CD4-positive, CD25-positive, alpha-beta regulatory T cell (primary cell): Measurements from ENCODE around the gene KIF26B. TPM values are rescaled to one million over a fixed set of nuclear protein-coding genes. Genes with fewer than 3 reads are reported as not detected.
"Not testable (repeated sequence)": the region's sequence is repeated elsewhere in the genome, so short reads cannot be mapped to it uniquely, and the experiment has no call there.

Experiments
- ATAC-seq, 2 donors: fragments of 150-1000 bp; cut with Tn5 transposase; one replicate each; pipeline ENCODE4 v1.10.0; 2021; ENCODE audit warnings: low read depth in 2 of 2, moderate number of reproducible peaks in 2 of 2, moderate library complexity in 1 of 2
- DNase-seq, 3 donors: peaks; one replicate each; pipeline versions ENCODE4 v3.0.0 to v3.0.0-alpha.2; 2012 to 2022; ENCODE audit warnings: mixed read lengths in 1 of 3
- H3K27ac ChIP-seq: one replicate; pipeline ENCODE4 v1.7.0; 2013; ENCODE audit warnings: mild to moderate bottlenecking, low read length; ENCODE audit not compliant: insufficient read depth, poor library complexity, severe bottlenecking
- H3K27me3 ChIP-seq: one replicate; pipeline ENCODE4 v1.7.0; 2013; ENCODE audit warnings: low read length; ENCODE audit not compliant: control insufficient read depth, insufficient read depth
- H3K36me3 ChIP-seq: one replicate; pipeline ENCODE4 v1.7.0; 2013; ENCODE audit warnings: mild to moderate bottlenecking, low read length, moderate library complexity; ENCODE audit not compliant: control insufficient read depth, insufficient read depth
- H3K4me1 ChIP-seq: 2 replicates; pipeline ENCODE4 v1.7.0; 2013; ENCODE audit warnings: mild to moderate bottlenecking, low read length; ENCODE audit not compliant: insufficient read depth, control insufficient read depth, poor library complexity, severe bottlenecking
- H3K4me3 ChIP-seq: one replicate; pipeline ENCODE4 v1.7.0; 2013; ENCODE audit warnings: low read depth, mild to moderate bottlenecking, low read length, moderate library complexity
- H3K9me3 ChIP-seq, 2 experiments: 1 replicate in 1 of 2; 2 replicates in 1 of 2; pipeline ENCODE4 v1.7.0; 2013; ENCODE audit warnings: low read length in 2 of 2, mild to moderate bottlenecking in 1 of 2, moderate library complexity in 1 of 2; ENCODE audit not compliant: control insufficient read depth in 2 of 2
- H3K27ac Mint-ChIP-seq, 3 donors: one replicate each; pipeline ENCODE4 v1.8.0; 2020 to 2022; ENCODE audit warnings: mild to moderate bottlenecking in 3 of 3, mixed read lengths in 3 of 3, moderate library complexity in 2 of 3
- H3K27me3 Mint-ChIP-seq: one replicate; pipeline ENCODE4 v1.8.0; 2022; ENCODE audit warnings: mild to moderate bottlenecking, mixed read lengths
- H3K36me3 Mint-ChIP-seq: one replicate; pipeline ENCODE4 v1.8.0; 2020; ENCODE audit warnings: mixed read lengths
- H3K4me1 Mint-ChIP-seq, 4 donors: one replicate each; pipeline ENCODE4 v1.8.0; 2020 to 2022; ENCODE audit warnings: mixed read lengths in 4 of 4, mild to moderate bottlenecking in 1 of 4
- H3K4me3 Mint-ChIP-seq, 4 donors: one replicate each; pipeline ENCODE4 v1.8.0; 2020 to 2022; ENCODE audit warnings: mild to moderate bottlenecking in 4 of 4, mixed read lengths in 4 of 4, moderate library complexity in 3 of 4
- H3K9me3 Mint-ChIP-seq, 7 donors: one replicate each; pipeline ENCODE4 v1.8.0; 2020 to 2022; ENCODE audit warnings: mixed read lengths in 7 of 7, mild to moderate bottlenecking in 3 of 7, moderate library complexity in 2 of 7
- polyA plus RNA-seq, 4 donors: library from polyadenylated mRNA; unstranded; fragments of 300-500 nt; fragmentation: Illumina TruSeq; gene quantifications; one replicate each; pipeline ENCODE4 v1.2.3, GENCODE V29; 2021
- total RNA-seq: library from RNA; stranded (reverse); gene quantifications from one replicate; pipeline ENCODE4 v1.2.3, GENCODE V29; 2022

Gene KIF26B
- total and polyA plus RNA-seq, 5 donors from 2014 or later: not detected

- Mint-ChIP-seq H3K36me3 (no peaks in the 10 kb centered on the region), H3K4me1 (no peaks in the 10 kb centered on the region), H3K9me3 (peaks cover 0 to 6% (median 2%) of the 10 kb centered on the region in 7 donors), H3K27ac (no peak overlapping the region), H3K27me3 (peaks cover 4% of the 10 kb centered on the region), H3K4me3 (no peak overlapping the region)
- ATAC-seq (no peak), DNase-seq (no peak)
- H3K4me1 ChIP-seq: no peaks in the 10 kb centered on the region
- H3K36me3 ChIP-seq: no peaks in the 10 kb centered on the region
- no peak overlapping the region for H3K27ac ChIP-seq
- no peaks in the 10 kb centered on the region for H3K27me3 ChIP-seq
- H3K4me3 ChIP-seq: no peak overlapping the region
- no peaks in the 10 kb centered on the region for H3K9me3 ChIP-seq
These were observed 190.6 kb downstream of the KIF26B start for GRCh38 chr1:245345191-245345884.

- Histone ChIP-seq H3K4me1 (no peaks in the 10 kb centered on the region), H3K9me3 (no peaks in the 10 kb centered on the region), H3K36me3 (no peaks in the 10 kb centered on the region), H3K27me3 (no peaks in the 10 kb centered on the region), H3K27ac (no peak overlapping the region), H3K4me3 (no peak overlapping the region)
- Mint-ChIP-seq H3K9me3 (peaks cover 0 to 6% (median 2%) of the 10 kb centered on the region in 7 donors), H3K27me3 (peaks cover 4% of the 10 kb centered on the region), H3K4me3 (no peak overlapping the region), H3K36me3 (no peaks in the 10 kb centered on the region), H3K4me1 (no peaks in the 10 kb centered on the region), H3K27ac (no peak overlapping the region)
- ATAC-seq (no peak), DNase-seq (no peak)
These were observed 193.8 kb downstream of the KIF26B start for GRCh38 chr1:245348626-245349025.

- Mint-ChIP-seq H3K27me3 (no peaks in the 10 kb centered on the region), H3K4me3 (no peak overlapping the region), H3K9me3 (peaks cover 0 to 4% (median 0%) of the 10 kb centered on the region in 7 donors), H3K36me3 (no peaks in the 10 kb centered on the region), H3K27ac (no peak overlapping the region), H3K4me1 (no peaks in the 10 kb centered on the region)
- ATAC-seq: no peak
- H3K4me1 ChIP-seq: no peaks in the 10 kb centered on the region
- no peak overlapping the region for H3K4me3 ChIP-seq
- no peaks in the 10 kb centered on the region for H3K27me3 ChIP-seq
- H3K27ac ChIP-seq: no peak overlapping the region
- H3K9me3 ChIP-seq: no peaks in the 10 kb centered on the region
- DNase-seq: no peak
- no peaks in the 10 kb centered on the region for H3K36me3 ChIP-seq
These were observed 198.6 kb downstream of the KIF26B start for GRCh38 chr1:245353411-245353810.

- Histone ChIP-seq H3K36me3 (no peaks in the 10 kb centered on the region), H3K9me3 (no peaks in the 10 kb centered on the region), H3K27ac (no peak overlapping the region), H3K4me1 (no peaks in the 10 kb centered on the region), H3K27me3 (no peaks in the 10 kb centered on the region), H3K4me3 (no peak overlapping the region)
- Mint-ChIP-seq H3K27ac (no peak overlapping the region), H3K4me1 (no peaks in the 10 kb centered on the region), H3K27me3 (no peaks in the 10 kb centered on the region), H3K36me3 (no peaks in the 10 kb centered on the region), H3K9me3 (peaks cover 0 to 1% (median 0%) of the 10 kb centered on the region in 7 donors), H3K4me3 (no peak overlapping the region)
- DNase-seq (no peak), ATAC-seq (no peak)
These were observed 199.4 kb downstream of the KIF26B start for GRCh38 chr1:245353915-245354775.

- not testable (repeated sequence) for H3K27me3 Mint-ChIP-seq, H3K36me3 Mint-ChIP-seq, H3K9me3 ChIP-seq, H3K27ac ChIP-seq, H3K4me1 Mint-ChIP-seq, H3K9me3 Mint-ChIP-seq, H3K4me3 ChIP-seq, H3K27me3 ChIP-seq, DNase-seq, H3K4me1 ChIP-seq, ATAC-seq, H3K36me3 ChIP-seq, H3K4me3 Mint-ChIP-seq, H3K27ac Mint-ChIP-seq
These were observed 201.3 kb downstream of the KIF26B start for GRCh38 chr1:245355851-245356630.

- no peaks in the 10 kb centered on the region for H3K9me3 ChIP-seq
- H3K4me3 ChIP-seq: no peak overlapping the region
- H3K27me3 ChIP-seq: no peaks in the 10 kb centered on the region
- H3K27me3 Mint-ChIP-seq: no peaks in the 10 kb centered on the region
- peaks cover 0 to 1% (median 0%) of the 10 kb centered on the region in 7 donors for H3K9me3 Mint-ChIP-seq
- no peak for DNase-seq
- no peak overlapping the region for H3K27ac ChIP-seq
- no peaks in the 10 kb centered on the region for H3K4me1 ChIP-seq
- no peaks in the 10 kb centered on the region for H3K36me3 ChIP-seq
- H3K36me3 Mint-ChIP-seq: no peaks in the 10 kb centered on the region
- no peak for ATAC-seq
- peaks cover 0 to 4% (median 0%) of the 10 kb centered on the region in 4 donors for H3K4me1 Mint-ChIP-seq
- no peak overlapping the region for H3K27ac Mint-ChIP-seq
- H3K4me3 Mint-ChIP-seq: no peak overlapping the region
These were observed 202.3 kb downstream of the KIF26B start for GRCh38 chr1:245356891-245357585.

GRCh38 chr1:245359101-245359680 is 204.4 kb downstream of the KIF26B start:
- not testable (repeated sequence) for H3K9me3 ChIP-seq, H3K27me3 Mint-ChIP-seq, H3K36me3 Mint-ChIP-seq, DNase-seq, H3K4me3 ChIP-seq, ATAC-seq, H3K4me1 Mint-ChIP-seq, H3K36me3 ChIP-seq, H3K27ac ChIP-seq, H3K4me3 Mint-ChIP-seq, H3K9me3 Mint-ChIP-seq, H3K27ac Mint-ChIP-seq, H3K4me1 ChIP-seq, H3K27me3 ChIP-seq
